ENCODE data around the gene OFD1. TPM values are rescaled to one million over a fixed set of nuclear protein-coding genes. Genes with fewer than 3 reads are reported as not detected.

Gene OFD1
- total RNA-seq, 1 donor from 2014 or later, result 27.3 TPM

- Mint-ChIP-seq H3K4me3 (peak overlapping the region; percentile 96), H3K27me3 (ENCODE audit: low read depth) (no peaks in the 10 kb centered on the region), H3K27ac (ENCODE audit: unreplicated experiment) (no peak overlapping the region), H3K9me3 (peaks cover 8% of the 10 kb centered on the region), H3K4me1 (peaks cover 30% of the 10 kb centered on the region), H3K36me3 (ENCODE audit: low read depth) (peaks cover 32% of the 10 kb centered on the region)
- no peak for DNase-seq (ENCODE audit: low read depth, low spot score)
- no peak for TF ChIP-seq CTCF (conservative IDR thresholded peaks at IDR 0.05)
Observed at GRCh38 chrX:13732246-13733067, 2.1 kb upstream of the OFD1 start.

- Mint-ChIP-seq H3K27me3 (ENCODE audit: low read depth) (no peaks in the 10 kb centered on the region), H3K27ac (ENCODE audit: unreplicated experiment) (peak overlapping the region; percentile 60), H3K4me3 (peak overlapping the region; percentile 96), H3K9me3 (peaks cover 6% of the 10 kb centered on the region), H3K36me3 (ENCODE audit: low read depth) (peaks cover 22% of the 10 kb centered on the region), H3K4me1 (peaks cover 30% of the 10 kb centered on the region)
- DNase-seq (ENCODE audit: low read depth, low spot score), result no peak
- TF ChIP-seq CTCF (conservative IDR thresholded peaks at IDR 0.05), result no peak
Observed at GRCh38 chrX:13733506-13733905, 1.0 kb upstream of the OFD1 start.

- Mint-ChIP-seq H3K27me3 (ENCODE audit: low read depth) (no peaks in the 10 kb centered on the region), H3K36me3 (ENCODE audit: low read depth) (peaks cover 8% of the 10 kb centered on the region), H3K27ac (ENCODE audit: unreplicated experiment) (no peak overlapping the region), H3K9me3 (no peaks in the 10 kb centered on the region), H3K4me3 (no peak overlapping the region), H3K4me1 (peaks cover 5% of the 10 kb centered on the region)
- TF ChIP-seq CTCF (conservative IDR thresholded peaks at IDR 0.05), result no peak
- DNase-seq (ENCODE audit: low read depth, low spot score), result no peak
Observed at GRCh38 chrX:13741695-13742094, 7.1 kb downstream of the OFD1 start.

GRCh38 chrX:13742397-13743176 is 8.0 kb downstream of the OFD1 start:
- Mint-ChIP-seq H3K9me3 (no peaks in the 10 kb centered on the region), H3K27me3 (ENCODE audit: low read depth) (no peaks in the 10 kb centered on the region), H3K36me3 (ENCODE audit: low read depth) (peaks cover 11% of the 10 kb centered on the region), H3K4me3 (no peak overlapping the region), H3K27ac (ENCODE audit: unreplicated experiment) (no peak overlapping the region), H3K4me1 (peaks cover 4% of the 10 kb centered on the region)
- DNase-seq (ENCODE audit: low read depth, low spot score), result no peak
- no peak for TF ChIP-seq CTCF (conservative IDR thresholded peaks at IDR 0.05)

GRCh38 chrX:13747836-13748235 is 13.3 kb downstream of the OFD1 start:
- H3K27me3 Mint-ChIP-seq (ENCODE audit: low read depth), result no peaks in the 10 kb centered on the region
- H3K36me3 Mint-ChIP-seq (ENCODE audit: low read depth), result peaks cover 11% of the 10 kb centered on the region
- DNase-seq (ENCODE audit: low read depth, low spot score), result no peak
- peak; percentile 55 for TF ChIP-seq CTCF (conservative IDR thresholded peaks at IDR 0.05)
- H3K27ac Mint-ChIP-seq (ENCODE audit: unreplicated experiment), result no peak overlapping the region
- no peaks in the 10 kb centered on the region for H3K9me3 Mint-ChIP-seq
- H3K4me1 Mint-ChIP-seq, result no peaks in the 10 kb centered on the region
- no peak overlapping the region for H3K4me3 Mint-ChIP-seq
